PC-9 (cell line): ENCODE data around the gene UHRF1. TPM values are rescaled to one million over a fixed set of nuclear protein-coding genes. Genes with fewer than 3 reads are reported as not detected.

Experiments
- BruUV-seq: library from RNA; stranded (reverse); fragments of 400-500 nt; replicated peaks from 2 replicates; lab custom pipeline; 2021; lab: Mats Ljungman, UMichigan
- CTCF ChIA-PET: fragments of 300-600 bp; sonication (Branson Sonifier 250); formaldehyde crosslinking; loops from one replicate; lab custom pipeline; 2022; ENCODE audit warnings: antibody characterized with exemption; lab: Charles Lee
- POLR2A ChIA-PET: fragments of 300-600 bp; sonication (Branson Sonifier 250); formaldehyde crosslinking; loops from one replicate; lab custom pipeline; 2022; ENCODE audit warnings: antibody characterized with exemption; ENCODE audit not compliant: unreplicated experiment; lab: Charles Lee
- DNase-seq, 2 experiments: peaks; one replicate each; pipeline versions ENCODE4 v3.0.0 to v3.0.0-alpha.2; 2015 to 2022; ENCODE audit warnings: mixed read lengths in 1 of 2
- H2AFZ ChIP-seq: fragments of 200-600 bp; sonication (generic); 2 replicates; pipeline ENCODE4 v1.8.1; 2017; ENCODE audit warnings: antibody characterized with exemption
- H3F3A ChIP-seq: fragments of 200-600 bp; sonication (generic); 2 replicates; pipeline ENCODE4 v1.8.1; 2017; ENCODE audit warnings: antibody characterized with exemption, mild to moderate bottlenecking, low read depth; ENCODE audit not compliant: insufficient read depth
- H3K27ac ChIP-seq: fragments of 200-600 bp; sonication (generic); 2 replicates; pipeline ENCODE4 v1.6.1; 2016; ENCODE audit warnings: mixed run types
- H3K27me3 ChIP-seq: fragments of 200-600 bp; sonication (generic); 2 replicates; pipeline ENCODE4 v1.6.1; 2016; ENCODE audit warnings: low read depth, mixed run types; ENCODE audit not compliant: insufficient read depth
- H3K36me3 ChIP-seq: fragments of 200-600 bp; sonication (generic); 2 replicates; pipeline ENCODE4 v1.6.1; 2016; ENCODE audit warnings: low read depth, mixed run types
- H3K4me1 ChIP-seq: fragments of 200-600 bp; sonication (generic); replicated peaks from 2 replicates; pipeline ENCODE4 v1.6.1; 2016; ENCODE audit warnings: mixed run types; ENCODE audit not compliant: insufficient read depth
- H3K4me2 ChIP-seq: fragments of 200-600 bp; sonication (generic); 2 replicates; pipeline ENCODE4 v1.6.1; 2017; ENCODE audit warnings: mixed run types
- H3K4me3 ChIP-seq: fragments of 200-600 bp; sonication (generic); 2 replicates; pipeline ENCODE4 v1.6.1; 2016; ENCODE audit warnings: mixed run types
- H3K79me2 ChIP-seq: fragments of 200-600 bp; sonication (generic); 2 replicates; pipeline ENCODE4 v1.6.1; 2017; ENCODE audit warnings: low read depth, mixed run types
- H3K9me2 ChIP-seq: fragments of 200-600 bp; sonication (generic); 2 replicates; pipeline ENCODE4 v1.8.1; 2017; ENCODE audit warnings: mild to moderate bottlenecking; ENCODE audit not compliant: insufficient read depth
- H3K9me3 ChIP-seq: fragments of 200-600 bp; sonication (generic); 2 replicates; pipeline ENCODE4 v1.8.1; 2016; ENCODE audit warnings: low read depth; ENCODE audit not compliant: insufficient read depth
- H4K20me1 ChIP-seq: fragments of 200-600 bp; sonication (generic); 2 replicates; pipeline ENCODE4 v1.8.1; 2017; ENCODE audit not compliant: insufficient read depth
- EZH2 ChIP-seq: fragments of 200-600 bp; sonication (generic); IDR thresholded peaks from 2 replicates; pipeline ENCODE4 v1.8.0; 2017; ENCODE audit warnings: antibody characterized with exemption, low read depth
- intact Hi-C: fragments of 100-400 bp; cut with micrococcal nuclease; formaldehyde crosslinking; loops from one replicate; pipeline ENCODE4 v1.10.0; 2022; ENCODE audit not compliant: unreplicated experiment
- total RNA-seq: library from RNA; stranded (reverse); gene quantifications from 2 replicates; pipeline ENCODE4 v1.2.3, GENCODE V29; 2021
- TF ChIP-seq, protein P1 (sequence below): fragments of 200-600 bp; sonication (generic); conservative IDR thresholded peaks from 2 replicates; pipeline ENCODE4 v1.6.1; 2017; ENCODE audit warnings: mixed run types, antibody characterized with exemption, mild to moderate bottlenecking, moderate library complexity

UHRF1 gene
- total RNA-seq, 1 experiment from 2014 or later: 61.4 TPM

DNA sequence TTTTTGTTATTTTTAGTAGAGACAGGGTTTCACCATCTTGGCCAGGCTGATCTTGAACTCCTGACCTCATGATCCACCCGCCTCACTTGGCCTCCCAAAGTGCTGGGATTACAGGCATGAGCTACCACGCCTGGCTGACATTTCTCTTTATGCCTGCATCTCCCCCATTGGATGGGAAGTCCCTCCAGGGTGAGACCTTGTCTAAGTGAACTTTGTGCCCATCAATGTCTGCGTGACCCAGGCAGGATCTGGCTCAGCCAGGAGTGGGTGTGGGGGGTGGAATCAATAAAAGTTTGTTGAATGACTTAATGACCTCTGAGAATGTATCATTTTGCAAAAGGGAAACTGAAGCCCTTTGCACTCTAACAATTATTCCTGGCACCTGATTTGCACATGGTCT is 4.8 kb upstream of the UHRF1 start:
- POLR2A ChIA-PET: no interaction called here

DNA sequence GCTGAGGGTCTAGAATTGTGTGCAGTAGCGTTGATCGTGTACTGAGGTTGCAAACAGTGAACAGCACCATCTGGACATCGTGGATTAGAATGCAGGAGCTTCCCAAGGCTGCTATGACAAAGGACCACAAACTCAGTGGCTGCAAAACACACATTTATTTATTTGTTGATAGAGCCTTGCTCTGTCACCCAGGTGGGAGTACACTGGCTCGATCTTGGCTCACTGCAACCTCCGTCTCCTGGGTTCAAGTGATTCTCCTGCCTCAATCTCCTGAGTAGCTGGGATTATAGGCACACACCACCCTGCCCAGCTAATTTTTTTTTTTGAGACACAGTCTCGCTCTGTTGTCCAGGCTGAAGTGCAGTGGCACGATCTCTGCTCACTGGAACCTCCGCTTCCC is 2.3 kb upstream of the UHRF1 start:
- no peaks in the 10 kb centered on the region for H3K27me3 ChIP-seq
- no peak overlapping the region for H3K4me2 ChIP-seq
- no peak overlapping the region for H2AFZ ChIP-seq
- no TSS peak for BruUV-seq
- H3K4me1 ChIP-seq: peaks cover 11% of the 10 kb centered on the region
- ChIA-PET CTCF (no interaction called here), POLR2A (no interaction called here)
- intact Hi-C loops: no loop called here
- no peaks in the 10 kb centered on the region for H3K9me3 ChIP-seq
- H4K20me1 ChIP-seq: no peaks in the 10 kb centered on the region
- no peak for TF ChIP-seq EZH2
- TF ChIP-seq, protein P1, sequence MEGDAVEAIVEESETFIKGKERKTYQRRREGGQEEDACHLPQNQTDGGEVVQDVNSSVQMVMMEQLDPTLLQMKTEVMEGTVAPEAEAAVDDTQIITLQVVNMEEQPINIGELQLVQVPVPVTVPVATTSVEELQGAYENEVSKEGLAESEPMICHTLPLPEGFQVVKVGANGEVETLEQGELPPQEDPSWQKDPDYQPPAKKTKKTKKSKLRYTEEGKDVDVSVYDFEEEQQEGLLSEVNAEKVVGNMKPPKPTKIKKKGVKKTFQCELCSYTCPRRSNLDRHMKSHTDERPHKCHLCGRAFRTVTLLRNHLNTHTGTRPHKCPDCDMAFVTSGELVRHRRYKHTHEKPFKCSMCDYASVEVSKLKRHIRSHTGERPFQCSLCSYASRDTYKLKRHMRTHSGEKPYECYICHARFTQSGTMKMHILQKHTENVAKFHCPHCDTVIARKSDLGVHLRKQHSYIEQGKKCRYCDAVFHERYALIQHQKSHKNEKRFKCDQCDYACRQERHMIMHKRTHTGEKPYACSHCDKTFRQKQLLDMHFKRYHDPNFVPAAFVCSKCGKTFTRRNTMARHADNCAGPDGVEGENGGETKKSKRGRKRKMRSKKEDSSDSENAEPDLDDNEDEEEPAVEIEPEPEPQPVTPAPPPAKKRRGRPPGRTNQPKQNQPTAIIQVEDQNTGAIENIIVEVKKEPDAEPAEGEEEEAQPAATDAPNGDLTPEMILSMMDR: no peak
- peaks cover 15% of the 10 kb centered on the region for H3K79me2 ChIP-seq
- H3K27ac ChIP-seq: no peak overlapping the region
- H3K4me3 ChIP-seq: no peak overlapping the region
- no peaks in the 10 kb centered on the region for H3K36me3 ChIP-seq
- peaks cover 7% of the 10 kb centered on the region; the same call in 1 of the 2 replicates for H3F3A ChIP-seq
- DNase-seq: no peak
- no peaks in the 10 kb centered on the region for H3K9me2 ChIP-seq

More for the DNA sequence above, 4.8 kb upstream of the UHRF1 start:
- Histone ChIP-seq H3K4me2 (no peak overlapping the region), H3K27me3 (no peaks in the 10 kb centered on the region), H3K9me2 (no peaks in the 10 kb centered on the region), H4K20me1 (no peaks in the 10 kb centered on the region), H3K9me3 (no peaks in the 10 kb centered on the region), H3K36me3 (no peaks in the 10 kb centered on the region), H3K4me3 (no peak overlapping the region), H3K27ac (no peak overlapping the region), H2AFZ (no peak overlapping the region), H3K4me1 (no peaks in the 10 kb centered on the region), H3F3A (no peaks in the 10 kb centered on the region), H3K79me2 (no peaks in the 10 kb centered on the region)
- no TSS peak for BruUV-seq
- TF ChIP-seq EZH2: no peak
- TF ChIP-seq, protein P1: no peak
- no peak for DNase-seq
- CTCF ChIA-PET: no interaction called here
- intact Hi-C loops: no loop called here

DNA sequence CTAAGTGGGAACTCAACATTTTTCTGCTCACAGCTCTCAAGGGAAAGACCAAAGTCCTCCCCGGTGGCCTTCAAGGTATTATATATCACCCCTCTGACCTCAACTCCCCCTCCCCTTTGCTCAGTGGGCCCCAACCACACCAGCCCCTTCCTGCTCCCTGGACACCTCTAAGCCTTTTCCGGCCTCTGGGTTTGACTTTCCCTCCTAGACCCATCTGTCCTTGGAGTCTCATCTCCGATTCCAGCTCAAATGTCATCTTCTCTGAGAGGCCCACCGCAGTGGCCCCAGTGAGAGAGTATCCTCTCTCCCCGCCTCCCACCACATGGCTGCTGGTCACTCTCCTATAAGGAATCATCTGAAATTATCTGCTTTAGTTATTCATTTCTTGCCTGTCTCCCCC is 941 bp upstream of the UHRF1 start:
- 0 out of 2 replicates have a peak, but pooled peaks cover 3% of the 10 kb centered on the region for H3K36me3 ChIP-seq
- no peak for DNase-seq
- ChIA-PET POLR2A (no interaction called here), CTCF (interaction anchor here (0.6 kb wide), 1 partner anchor 38 kb away, joined by 3 read pairs; no protein-coding TSS in a partner anchor)
- H3K4me2 ChIP-seq: no peak overlapping the region
- no peak overlapping the region for H3K27ac ChIP-seq
- H3K27me3 ChIP-seq: no peaks in the 10 kb centered on the region
- H3K4me1 ChIP-seq: peaks cover 24% of the 10 kb centered on the region
- H3K4me3 ChIP-seq: no peak overlapping the region
- no peaks in the 10 kb centered on the region for H3K9me3 ChIP-seq
- no peaks in the 10 kb centered on the region for H4K20me1 ChIP-seq
- H3F3A ChIP-seq: peaks cover 20% of the 10 kb centered on the region
- TF ChIP-seq EZH2: no peak
- TF ChIP-seq, protein P1: no peak
- no peak overlapping the region for H2AFZ ChIP-seq
- no peaks in the 10 kb centered on the region for H3K9me2 ChIP-seq
- BruUV-seq: no TSS peak
- intact Hi-C loops: no loop called here
- H3K79me2 ChIP-seq: peaks cover 25% of the 10 kb centered on the region
